Heart left ventricle (tissue), 16 donors: ENCODE measurements around the gene RPA1. TPM values are rescaled to one million over a fixed set of nuclear protein-coding genes. Genes with fewer than 3 reads are reported as not detected.

ENCODE experiments used
- ATAC-seq, 4 donors: fragments of 200-7000 bp; cut with Tn5 transposase; one replicate each; pipeline ENCODE4 v1.9.1; 2020 to 2022; ENCODE audit warnings: moderate library complexity in 4 of 4, mild to moderate bottlenecking in 3 of 4, moderate number of reproducible peaks in 1 of 4
- DNase-seq, 5 donors: peaks; one replicate each; pipeline ENCODE4 v3.0.0-alpha.2; 2020
- H3K27ac ChIP-seq, 12 donors: fragments of 200-600 bp; sonication (generic) in 4 of 12; one replicate each; pipeline versions ENCODE4 v1.5.0 to v1.8.0; 2016 to 2022; ENCODE audit warnings: mild to moderate bottlenecking in 2 of 12
- H3K27me3 ChIP-seq, 9 donors: fragments of 200-600 bp; sonication (generic) in 2 of 9; one replicate each; pipeline versions ENCODE4 v1.5.1 to v1.8.0; 2016 to 2022; ENCODE audit warnings: mild to moderate bottlenecking in 3 of 9
- H3K36me3 ChIP-seq, 9 donors: fragments of 200-600 bp; sonication (generic) in 2 of 9; one replicate each; pipeline versions ENCODE4 v1.5.0 to v1.8.0; 2018 to 2022; ENCODE audit warnings: mild to moderate bottlenecking in 2 of 9
- H3K4me1 ChIP-seq, 12 donors: fragments of 200-600 bp; sonication (generic) in 4 of 12; one replicate each; pipeline versions ENCODE4 v1.5.0 to v1.8.0; 2016 to 2022; ENCODE audit warnings: mild to moderate bottlenecking in 3 of 12
- H3K4me3 ChIP-seq, 12 donors: fragments of 200-600 bp; sonication (generic) in 4 of 12; one replicate each; pipeline versions ENCODE4 v1.5.0 to v1.8.0; 2017 to 2022; ENCODE audit warnings: mild to moderate bottlenecking in 9 of 12, moderate library complexity in 4 of 12
- H3K9me3 ChIP-seq, 12 donors: fragments of 200-600 bp; sonication (generic) in 4 of 12; one replicate each; pipeline versions ENCODE4 v1.5.0 to v1.8.0; 2016 to 2022; ENCODE audit warnings: mild to moderate bottlenecking in 1 of 12
- CTCF ChIP-seq, 12 donors: fragments of 200-600 bp; sonication (generic) in 4 of 12; IDR thresholded peaks; one replicate each; pipeline versions ENCODE4 v1.5.0 to v1.8.0; 2018 to 2022; ENCODE audit warnings: antibody characterized with exemption in 12 of 12, mild to moderate bottlenecking in 5 of 12
- POLR2A ChIP-seq, 2 donors: fragments of 450-650 bp; IDR thresholded peaks; one replicate each; pipeline ENCODE4 v1.6.1; 2017; ENCODE audit warnings: antibody characterized with exemption in 2 of 2, mild to moderate bottlenecking in 2 of 2, moderate library complexity in 2 of 2
- WGBS, 4 donors: extraction: QIAGEN DNeasy Blood & Tissue Kit in 2 of 4; methylation state at CpG; one replicate each; pipeline versions ENCODE4 v1.1.5 to v1.1.7; 2013 to 2018; 5-methylcytosine and 5-hydroxymethylcytosine counted together
- intact Hi-C, 10 donors: fragments of 100-400 bp; cut with DNase I; formaldehyde crosslinking; loops; one replicate each; pipeline versions ENCODE4 v1.11.1 to v1.14.2; 2022
- polyA plus RNA-seq, 2 donors: library from polyadenylated mRNA; stranded (reverse); fragments of 200-250 nt; gene quantifications; one replicate each; pipeline ENCODE4 v1.2.3, GENCODE V29; 2013
- total RNA-seq, 9 donors: library from RNA; depleted of rRNA in 2 of 9; stranded (reverse); fragments of >200 nt in 2 of 9; fragmentation: NEBNext Ultra II Directional in 3 of 9; extraction: Animal tissue kit (Norgen Biotek cat#: 25700) in 3 of 9; gene quantifications; one replicate each; pipeline versions ENCODE4 v1.1.0 to v1.2.4, GENCODE V29; 2016 to 2023
- donor health status: ischemic (EF 13 %, LVEDD 7.1; RV severe dilation, severe dysfunction).
- donor health status: healthy with polysubstance abuse.
- donor health status: DM: no; HTN: yes; CAD: no.
- donor health status: DM: no; HTN: no; CAD: no.
- donor health status: ischemic (EF 25% LVEDD 6.9; RV normal size, moderate dysfunction).
- donor health status: ischemic (EF 25% LVEDD 5.7; RV mildly dilated, moderate dysfunction).
- donor health status: healthy.
- donor health status: DM: yes; HTN: yes; CAD: no.
- donor health status: ischemic (EF 35%, LVEDD 5.7; RV mildly dilated, moderate dysfunction).
- donor health status: nonischemic (EF 11% LVEDD 7.7; RV severe dilation, severe dysfunction).
- donor health status: DM: yes; HTN: yes; CAD: no.
- donor health status: PGD.
- donor health status: ischemic (EF 29% LVEDD 5.4; RV normal size, mild dysfunction).
- donor health status: nonischemic (EF 23%, LVEDD 6.1; RV moderate dilation, normal function).

The RPA1 gene
- total and polyA plus RNA-seq, 11 donors = 10.4 to 87.4 (median 57.3) TPM

- Histone ChIP-seq H3K4me3 (no peak overlapping the region), H3K36me3 (peaks cover 0 to 8% (median 2%) of the 10 kb centered on the region in 9 donors), H3K9me3 (no peaks in the 10 kb centered on the region), H3K27me3 (no peaks in the 10 kb centered on the region), H3K27ac (peak overlapping the region; percentile 39 to 92 (median 79)), H3K4me1 (peaks cover 5 to 59% (median 48%) of the 10 kb centered on the region in 12 donors)
- ATAC-seq (peak; percentile 7 to 72 (median 54)), DNase-seq (peak in 3 of 5 donors; percentile 57 to 79 (median 68))
- WGBS, 4 donors = 69 to 75% (median 74%) methylated on average over 16 of the region's 16 CpGs
- intact Hi-C loops = loop anchor here in 6 of 10 donors (5.0 to 10.0 kb wide), 3 partner anchors 113 to 123 kb away; no protein-coding TSS in a partner anchor
- TF ChIP-seq POLR2A (IDR thresholded peaks at IDR 0.05) = peak in 1 of 2 donors; percentile 35
- TF ChIP-seq CTCF (IDR thresholded peaks at IDR 0.05) = no peak
Observed at GRCh38 chr17:1787301-1787902, 42.4 kb upstream of the RPA1 start.

- TF ChIP-seq POLR2A (IDR thresholded peaks at IDR 0.05) (no peak), CTCF (IDR thresholded peaks at IDR 0.05) (peak in 6 of 12 donors; percentile 8 to 38 (median 24))
- Histone ChIP-seq H3K4me3 (no peak overlapping the region), H3K9me3 (no peaks in the 10 kb centered on the region), H3K4me1 (peaks cover 0 to 41% (median 29%) of the 10 kb centered on the region in 12 donors), H3K27me3 (no peaks in the 10 kb centered on the region), H3K27ac (peak overlapping the region in 8 of 12 donors; percentile 46 to 92 (median 76)), H3K36me3 (peaks cover 0 to 8% (median 0%) of the 10 kb centered on the region in 9 donors)
- WGBS, 4 donors = 49 to 54% (median 52%) methylated on average over 5 of the region's 5 CpGs
- intact Hi-C loops = loop anchor here in 8 of 10 donors (5.0 to 10.0 kb wide), 6 partner anchors 55 to 235 kb away; partner anchors contain the start of gene RTN4RL1 (in 1 of the 8)
- DNase-seq = peak in 1 of 5 donors; percentile 27
- ATAC-seq = peak in 3 of 4 donors; percentile 26 to 53 (median 29)
Observed at GRCh38 chr17:1789936-1790335, 39.9 kb upstream of the RPA1 start.

- H3K4me3 ChIP-seq = no peak overlapping the region
- H3K27me3 ChIP-seq = no peaks in the 10 kb centered on the region
- WGBS, 4 donors = 71 to 77% (median 75%) methylated on average over 23 of the region's 23 CpGs
- no peak for DNase-seq
- peaks cover 0 to 12% (median 0%) of the 10 kb centered on the region in 9 donors for H3K36me3 ChIP-seq
- peak overlapping the region in 10 of 12 donors; percentile 20 to 92 (median 54) for H3K27ac ChIP-seq
- no peaks in the 10 kb centered on the region for H3K9me3 ChIP-seq
- intact Hi-C loops = loop anchor here in 3 of 10 donors (5.0 to 10.0 kb wide), 3 partner anchors 52 to 232 kb away; partner anchors contain the start of gene RTN4RL1 (in 1 of the 3)
- peaks cover 0 to 37% (median 19%) of the 10 kb centered on the region in 12 donors for H3K4me1 ChIP-seq
- TF ChIP-seq POLR2A (IDR thresholded peaks at IDR 0.05) = no peak
- no peak for TF ChIP-seq CTCF (IDR thresholded peaks at IDR 0.05)
- ATAC-seq = no peak
Observed at GRCh38 chr17:1792495-1793446, 37.0 kb upstream of the RPA1 start.
